GM23248 (cell line): ENCODE measurements around the gene RBMS1.

Source experiments
- EZH2 ChIP-seq: fragments of 200-600 bp; sonication (generic); IDR thresholded peaks from 2 replicates; pipeline ENCODE4 v1.6.1; 2018; ENCODE audit warnings: antibody characterized with exemption, mild to moderate bottlenecking; ENCODE audit not compliant: insufficient read depth, poor library complexity, severe bottlenecking
- EZH2phosphoT487 ChIP-seq: fragments of 200-600 bp; sonication (generic); IDR thresholded peaks from 2 replicates; pipeline ENCODE4 v1.6.1; 2018; ENCODE audit warnings: antibody characterized with exemption, moderate library complexity, mild to moderate bottlenecking, low read depth; ENCODE audit not compliant: insufficient read depth

DNA sequence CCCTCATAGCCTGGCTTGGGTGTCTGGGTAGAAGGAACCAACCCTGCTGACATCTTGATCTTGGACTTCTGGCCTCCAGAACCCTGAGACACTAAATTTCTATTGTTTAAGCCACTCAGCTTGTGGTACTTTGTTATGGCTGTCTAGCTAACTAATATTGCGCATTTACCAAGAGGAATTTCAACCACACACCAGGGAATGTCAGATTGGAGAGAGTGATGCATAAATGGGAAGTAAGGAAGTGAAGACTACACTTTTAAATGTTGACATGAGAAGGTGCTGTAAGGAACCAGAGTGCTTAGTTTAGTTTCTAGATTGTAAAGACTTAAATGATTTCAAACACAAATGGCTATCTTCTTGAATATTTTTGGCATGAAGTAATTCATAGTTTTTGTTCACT lies 194.6 kb downstream of the RBMS1 start:
- no peak for TF ChIP-seq EZH2
- TF ChIP-seq EZH2phosphoT487 = no peak
